ACC112 (cell line): ENCODE data around the gene OST4.
A peak's percentile ranks its signal among the peaks of the same experiment; 100 is the strongest.

ENCODE experiments used
- H2AFZ ChIP-seq: fragments of 200-600 bp; sonication (generic); one replicate; pipeline ENCODE4 v1.6.0; 2017; ENCODE audit warnings: antibody characterized with exemption, low read length; ENCODE audit not compliant: unreplicated experiment
- H3K27ac ChIP-seq: fragments of 200-600 bp; sonication (generic); 2 replicates; pipeline ENCODE4 v1.5.1; 2014; ENCODE audit warnings: low read depth, mild to moderate bottlenecking, antibody characterized with exemption, low read length, moderate library complexity
- H3K27me3 ChIP-seq: fragments of 200-600 bp; sonication (generic); 2 replicates; pipeline ENCODE4 v1.6.1; 2014; ENCODE audit warnings: mild to moderate bottlenecking, antibody characterized with exemption, low read length, moderate library complexity, mixed read lengths; ENCODE audit not compliant: insufficient read depth
- H3K36me3 ChIP-seq: fragments of 200-600 bp; sonication (generic); 2 replicates; pipeline ENCODE4 v1.6.1; 2016; ENCODE audit warnings: mild to moderate bottlenecking, antibody characterized with exemption, low read length, moderate library complexity, mixed read lengths; ENCODE audit not compliant: insufficient read depth
- H3K4me1 ChIP-seq: fragments of 200-600 bp; sonication (generic); one replicate; pipeline ENCODE4 v1.6.1; 2016; ENCODE audit warnings: low read length, mixed read lengths; ENCODE audit not compliant: insufficient read depth, unreplicated experiment, control insufficient read depth
- H3K4me3 ChIP-seq: fragments of 200-600 bp; sonication (generic); 2 replicates; pipeline ENCODE4 v1.5.1; 2014; ENCODE audit warnings: mild to moderate bottlenecking, low read depth, low read length
- H3K79me2 ChIP-seq: fragments of 200-600 bp; sonication (generic); one replicate; pipeline ENCODE4 v1.6.0; 2016; ENCODE audit warnings: low read length; ENCODE audit not compliant: control insufficient read depth, unreplicated experiment, insufficient read depth

Gene OST4

GRCh38 chr2:27050281-27050995 is 21.0 kb downstream of the OST4 start:
- peak overlapping the region; percentile 86 for H3K4me3 ChIP-seq
- peaks cover 2% of the 10 kb centered on the region; the same call in 1 of the 2 replicates for H3K36me3 ChIP-seq
- no peaks in the 10 kb centered on the region for H3K79me2 ChIP-seq
- no peaks in the 10 kb centered on the region for H3K27me3 ChIP-seq
- no peak overlapping the region for H2AFZ ChIP-seq
- H3K27ac ChIP-seq = peak overlapping the region; percentile 75
- peaks cover 10% of the 10 kb centered on the region for H3K4me1 ChIP-seq

GRCh38 chr2:27049422-27050280 is 21.8 kb downstream of the OST4 start:
- Histone ChIP-seq H2AFZ (no peak overlapping the region), H3K27me3 (no peaks in the 10 kb centered on the region), H3K4me3 (peak overlapping the region; percentile 78)

GRCh38 chr2:27042985-27043634 is 28.3 kb downstream of the OST4 start:
- Histone ChIP-seq H3K27ac (no peak overlapping the region), H3K79me2 (no peaks in the 10 kb centered on the region), H3K4me3 (no peak overlapping the region), H3K36me3 (peaks cover 22% of the 10 kb centered on the region; the same call in 1 of the 2 replicates), H3K27me3 (no peaks in the 10 kb centered on the region), H2AFZ (no peak overlapping the region), H3K4me1 (no peaks in the 10 kb centered on the region)

More at GRCh38 chr2:27049422-27050280, 21.8 kb downstream of the OST4 start:
- Histone ChIP-seq H3K4me1 (peaks cover 10% of the 10 kb centered on the region), H3K27ac (no peak overlapping the region), H3K36me3 (peaks cover 5% of the 10 kb centered on the region; the same call in 1 of the 2 replicates), H3K79me2 (no peaks in the 10 kb centered on the region)

GRCh38 chr2:27042159-27042661 is 29.2 kb downstream of the OST4 start:
- H2AFZ ChIP-seq = no peak overlapping the region
- no peaks in the 10 kb centered on the region for H3K27me3 ChIP-seq
- H3K27ac ChIP-seq = no peak overlapping the region
- peaks cover 30% of the 10 kb centered on the region; the same call in 1 of the 2 replicates for H3K36me3 ChIP-seq
- H3K79me2 ChIP-seq = no peaks in the 10 kb centered on the region
- H3K4me3 ChIP-seq = no peak overlapping the region
- no peaks in the 10 kb centered on the region for H3K4me1 ChIP-seq

GRCh38 chr2:27041752-27042151 is 29.7 kb downstream of the OST4 start:
- Histone ChIP-seq H3K4me1 (no peaks in the 10 kb centered on the region), H3K79me2 (no peaks in the 10 kb centered on the region), H2AFZ (no peak overlapping the region), H3K4me3 (no peak overlapping the region), H3K27ac (no peak overlapping the region), H3K27me3 (no peaks in the 10 kb centered on the region), H3K36me3 (peaks cover 34% of the 10 kb centered on the region; the same call in 1 of the 2 replicates)

- Histone ChIP-seq H3K27ac (no peak overlapping the region), H3K4me1 (no peaks in the 10 kb centered on the region)
Measured at GRCh38 chr2:27040282-27040681, 31.2 kb downstream of the OST4 start.

GRCh38 chr2:27039871-27040270 is 31.6 kb downstream of the OST4 start:
- peaks cover 48% of the 10 kb centered on the region; the same call in 1 of the 2 replicates for H3K36me3 ChIP-seq
- H3K27me3 ChIP-seq = no peaks in the 10 kb centered on the region
- peaks cover 8% of the 10 kb centered on the region for H3K79me2 ChIP-seq
- no peak overlapping the region for H3K4me3 ChIP-seq
- H2AFZ ChIP-seq = no peak overlapping the region
- H3K27ac ChIP-seq = no peak overlapping the region
- no peaks in the 10 kb centered on the region for H3K4me1 ChIP-seq

More at GRCh38 chr2:27040282-27040681, 31.2 kb downstream of the OST4 start:
- Histone ChIP-seq H3K4me3 (no peak overlapping the region), H2AFZ (no peak overlapping the region), H3K79me2 (peaks cover 4% of the 10 kb centered on the region), H3K27me3 (no peaks in the 10 kb centered on the region), H3K36me3 (peaks cover 46% of the 10 kb centered on the region; the same call in 1 of the 2 replicates)

- peaks cover 11% of the 10 kb centered on the region for H3K79me2 ChIP-seq
- H2AFZ ChIP-seq = no peak overlapping the region
- H3K36me3 ChIP-seq = peaks cover 48% of the 10 kb centered on the region; the same call in 1 of the 2 replicates
- H3K4me3 ChIP-seq = no peak overlapping the region
- H3K27me3 ChIP-seq = no peaks in the 10 kb centered on the region
- H3K4me1 ChIP-seq = peaks cover under 1% of the 10 kb centered on the region
- no peak overlapping the region for H3K27ac ChIP-seq
Measured at GRCh38 chr2:27039426-27039825, 32.0 kb downstream of the OST4 start.

GRCh38 chr2:27038631-27039339 is 32.7 kb downstream of the OST4 start:
- Histone ChIP-seq H3K27ac (no peak overlapping the region), H3K4me1 (peaks cover 7% of the 10 kb centered on the region), H3K79me2 (peaks cover 18% of the 10 kb centered on the region), H3K4me3 (no peak overlapping the region), H3K27me3 (no peaks in the 10 kb centered on the region), H2AFZ (no peak overlapping the region), H3K36me3 (peaks cover 48% of the 10 kb centered on the region; the same call in 1 of the 2 replicates)

GRCh38 chr2:27038012-27038411 is 33.4 kb downstream of the OST4 start:
- H3K27ac ChIP-seq = no peak overlapping the region
- peaks cover 7% of the 10 kb centered on the region for H3K4me1 ChIP-seq
- peaks cover 48% of the 10 kb centered on the region; the same call in 1 of the 2 replicates for H3K36me3 ChIP-seq
- H3K79me2 ChIP-seq = peaks cover 26% of the 10 kb centered on the region
- no peaks in the 10 kb centered on the region for H3K27me3 ChIP-seq
- no peak overlapping the region for H3K4me3 ChIP-seq
- no peak overlapping the region for H2AFZ ChIP-seq
